B cell (primary cell): Measurements from ENCODE around the gene MAPRE2. TPM values are rescaled to one million over a fixed set of nuclear protein-coding genes. Genes with fewer than 3 reads are reported as not detected.

Source experiments
- ATAC-seq: fragments of 200-7000 bp; cut with Tn5 transposase; one replicate; pipeline ENCODE4 v1.10.0; 2021; ENCODE audit warnings: low read depth, mild to moderate bottlenecking, moderate number of reproducible peaks, moderate library complexity
- CTCF ChIA-PET: fragments of 350-600 bp; sonication (Branson Sonifier 250); formaldehyde crosslinking; loops from one replicate; lab custom pipeline; 2021; ENCODE audit warnings: antibody characterized with exemption, inconsistent platforms; lab: Charles Lee
- POLR2A ChIA-PET: fragments of 350-600 bp; sonication (Branson Sonifier 250); formaldehyde crosslinking; loops from one replicate; lab custom pipeline; 2021; ENCODE audit warnings: antibody characterized with exemption; lab: Charles Lee
- DNase-seq: peaks from one replicate; pipeline ENCODE4 v3.0.0; 2013
- H2AFZ ChIP-seq: 2 replicates; pipeline ENCODE4 v1.6.1; 2012; ENCODE audit warnings: mild to moderate bottlenecking, low read depth, low read length; ENCODE audit not compliant: insufficient read depth, poor library complexity, severe bottlenecking
- H3K27ac ChIP-seq, 2 donors: 1 replicate in 1 of 2; 2 replicates in 1 of 2; pipeline ENCODE4 v1.5.1; 2012 to 2013; ENCODE audit warnings: low read length in 2 of 2, mild to moderate bottlenecking in 2 of 2, moderate library complexity in 1 of 2
- H3K27me3 ChIP-seq, 4 experiments: fragments of 200-600 bp in 1 of 4; sonication (generic) in 1 of 4; replicated peaks in 1 of 4; 1 replicate in 2 of 4; 2 replicates in 2 of 4; pipeline versions ENCODE4 v1.6.1 to v1.7.0; 2013 to 2016; ENCODE audit warnings: low read length in 3 of 4, mild to moderate bottlenecking in 2 of 4, mixed read lengths in 1 of 4, moderate library complexity in 1 of 4; ENCODE audit not compliant: insufficient read depth in 4 of 4, control insufficient read depth in 3 of 4; ENCODE audit errors: control extremely low read depth in 1 of 4
- H3K36me3 ChIP-seq, 2 experiments: replicated peaks in 1 of 2; 1 replicate in 1 of 2; 2 replicates in 1 of 2; pipeline versions ENCODE4 v1.6.1 to v1.7.1; 2013; ENCODE audit warnings: low read length in 1 of 2; ENCODE audit not compliant: insufficient read depth in 2 of 2, control insufficient read depth in 1 of 2; ENCODE audit errors: control extremely low read depth in 1 of 2, extremely low read depth in 1 of 2
- H3K4me1 ChIP-seq, 2 donors: fragments of 200-600 bp in 1 of 2; sonication (generic) in 1 of 2; 1 replicate in 1 of 2; 2 replicates in 1 of 2; pipeline versions ENCODE4 v1.5.1 to v1.6.1; 2013 to 2017; ENCODE audit warnings: low read length in 2 of 2; ENCODE audit not compliant: control insufficient read depth in 2 of 2, insufficient read depth in 2 of 2
- H3K4me2 ChIP-seq: replicated peaks from 2 replicates; pipeline ENCODE3; 2012; ENCODE audit warnings: mild to moderate bottlenecking, low read depth, low read length; ENCODE audit not compliant: poor library complexity, severe bottlenecking
- H3K4me3 ChIP-seq, 5 experiments: fragments of 200-600 bp in 1 of 5; sonication (generic) in 1 of 5; 1 replicate in 3 of 5; 2 replicates in 2 of 5; pipeline versions ENCODE4 v1.5.1 to v1.7.0; 2011 to 2016; ENCODE audit warnings: low read length in 4 of 5, mild to moderate bottlenecking in 4 of 5, low read depth in 2 of 5, control low read depth in 1 of 5, moderate library complexity in 1 of 5; ENCODE audit not compliant: insufficient read depth in 1 of 5; ENCODE audit errors: control extremely low read depth in 1 of 5, extremely low read depth in 1 of 5
- H3K79me2 ChIP-seq: fragments of 200-600 bp; sonication (generic); one replicate; pipeline ENCODE4 v1.6.0; 2016; ENCODE audit warnings: low read length; ENCODE audit not compliant: control insufficient read depth, insufficient read depth
- H3K9ac ChIP-seq: fragments of 200-600 bp; sonication (generic); 2 replicates; pipeline ENCODE4 v1.6.1; 2017; ENCODE audit warnings: mild to moderate bottlenecking, low read length, moderate library complexity
- H3K9me3 ChIP-seq, 3 donors: one replicate each; pipeline versions ENCODE4 v1.6.1 to v1.7.1; 2013; ENCODE audit warnings: low read length in 2 of 3; ENCODE audit not compliant: control insufficient read depth in 2 of 3, insufficient read depth in 1 of 3; ENCODE audit errors: control extremely low read depth in 1 of 3
- H4K20me1 ChIP-seq: 2 replicates; pipeline ENCODE4 v1.6.0; 2012; ENCODE audit warnings: mild to moderate bottlenecking, low read length; ENCODE audit not compliant: insufficient read depth, control insufficient read depth, poor library complexity, severe bottlenecking
- H3K27ac Mint-ChIP-seq: one replicate; pipeline ENCODE4 v1.8.0; 2021; ENCODE audit warnings: mixed read lengths
- H3K27me3 Mint-ChIP-seq: one replicate; pipeline ENCODE4 v1.8.0; 2021; ENCODE audit warnings: mixed read lengths
- H3K4me1 Mint-ChIP-seq: one replicate; pipeline ENCODE4 v1.8.0; 2021; ENCODE audit warnings: mixed read lengths
- H3K4me3 Mint-ChIP-seq: one replicate; pipeline ENCODE4 v1.8.0; 2021; ENCODE audit warnings: mixed read lengths
- H3K9me3 Mint-ChIP-seq: one replicate; pipeline ENCODE4 v1.8.0; 2022; ENCODE audit warnings: mixed read lengths; ENCODE audit not compliant: insufficient read depth
- CTCF ChIP-seq: fragments of 200-600 bp; IDR thresholded peaks from one replicate; pipeline ENCODE4 v1.8.0; 2022; ENCODE audit warnings: antibody characterized with exemption, mild to moderate bottlenecking
- EZH2 ChIP-seq: IDR thresholded peaks from 2 replicates; pipeline ENCODE4 v1.6.1; 2012; ENCODE audit warnings: borderline replicate concordance, low read depth, mild to moderate bottlenecking, moderate library complexity, low read length; ENCODE audit not compliant: insufficient read depth, poor library complexity, severe bottlenecking
- WGBS: methylation state at CpG from one replicate; pipeline ENCODE4 v1.1.5; 2013; ENCODE audit warnings: missing lambda C conversion rate; ENCODE audit not compliant: insufficient coverage; 5-methylcytosine and 5-hydroxymethylcytosine counted together
- intact Hi-C: fragments of 100-400 bp; cut with micrococcal nuclease; formaldehyde crosslinking; loops from one replicate; pipeline ENCODE4 v1.10.0; 2022
- polyA plus RNA-seq: library from polyadenylated mRNA; depleted of rRNA; stranded (reverse); fragments of >200 nt; gene quantifications from 2 replicates; pipeline ENCODE4 v1.2.3, GENCODE V29; 2012
- total RNA-seq, 2 donors: library from RNA; stranded (reverse); fragments of 120-200 nt in 1 of 2; gene quantifications; 1 replicate in 1 of 2; 2 replicates in 1 of 2; pipeline versions ENCODE4 v1.2.3 to v1.2.4, GENCODE V29; 2013 to 2022

Gene MAPRE2
- total and polyA plus RNA-seq, 2 donors (not counting 1 experiment from before 2014, with no cell fraction given): 36.7 to 63.3 TPM

GRCh38 chr18:35087726-35088125 lies 46.5 kb downstream of the MAPRE2 start:
- CTCF ChIA-PET: no interaction called here
- peaks cover 68% of the 10 kb centered on the region for H3K79me2 ChIP-seq
- POLR2A ChIA-PET: interaction anchor here (0.6 kb wide), 1 partner anchor 928 kb away, joined by 7 read pairs; no protein-coding TSS in a partner anchor
- no peak overlapping the region for H3K4me3 Mint-ChIP-seq
- no peak overlapping the region for H2AFZ ChIP-seq
- H3K4me2 ChIP-seq: no peak overlapping the region
- no peaks in the 10 kb centered on the region for H3K9me3 ChIP-seq
- intact Hi-C loops: loop anchor here (5.0 kb wide), 1 partner anchor 35 kb away; no protein-coding TSS in a partner anchor
- H3K4me1 ChIP-seq: no peaks in the 10 kb centered on the region
- ATAC-seq: no peak
- no peak overlapping the region for H3K27ac Mint-ChIP-seq
- no peaks in the 10 kb centered on the region for H3K9me3 Mint-ChIP-seq
- no CpG with 5 or more reads among the region's 3 CpGs for whole genome bisulfite sequencing
- TF ChIP-seq EZH2 (no peak), CTCF (no peak)
- no peak overlapping the region for H3K9ac ChIP-seq
- peak overlapping the region in 1 of 2 donors; percentile 5 for H3K27ac ChIP-seq
- peaks cover 6 to 16% of the 10 kb centered on the region in 2 experiments for H3K36me3 ChIP-seq
- peaks cover 16% of the 10 kb centered on the region for H3K4me1 Mint-ChIP-seq
- H4K20me1 ChIP-seq: peaks cover 25% of the 10 kb centered on the region
- DNase-seq: no peak
- H3K4me3 ChIP-seq: no peak overlapping the region
- no peaks in the 10 kb centered on the region for H3K27me3 ChIP-seq
- no peaks in the 10 kb centered on the region for H3K27me3 Mint-ChIP-seq

GRCh38 chr18:35088921-35089320 lies 47.7 kb downstream of the MAPRE2 start:
- no peak for DNase-seq
- Histone ChIP-seq H3K27me3 (no peaks in the 10 kb centered on the region), H4K20me1 (peaks cover 18% of the 10 kb centered on the region), H3K27ac (no peak overlapping the region), H3K4me3 (no peak overlapping the region), H2AFZ (no peak overlapping the region), H3K9ac (no peak overlapping the region), H3K36me3 (peaks cover 6 to 12% of the 10 kb centered on the region in 2 experiments), H3K79me2 (peaks cover 71% of the 10 kb centered on the region), H3K4me2 (no peak overlapping the region), H3K9me3 (no peaks in the 10 kb centered on the region), H3K4me1 (no peaks in the 10 kb centered on the region)
- intact Hi-C loops: loop anchor here (5.0 kb wide), 1 partner anchor 37 kb away; no protein-coding TSS in a partner anchor
- POLR2A ChIA-PET: no interaction called here
- Mint-ChIP-seq H3K4me3 (no peak overlapping the region), H3K9me3 (no peaks in the 10 kb centered on the region), H3K27me3 (no peaks in the 10 kb centered on the region), H3K4me1 (peaks cover 20% of the 10 kb centered on the region), H3K27ac (no peak overlapping the region)
- ATAC-seq: no peak
- WGBS: 100% methylated on average over 1 of the region's 3 CpGs
- TF ChIP-seq EZH2: no peak
- no peak for TF ChIP-seq CTCF
- CTCF ChIA-PET: interaction anchor here (0.9 kb wide), 1 partner anchor 10 kb away, joined by 3 read pairs; no protein-coding TSS in a partner anchor
